GM10266 (cell line): ENCODE measurements around the gene CHST2.

Source experiments
- DNase-seq: peaks from one replicate; pipeline ENCODE4 v3.0.0; 2012; ENCODE audit errors: extremely low spot score
- CTCF ChIP-seq: IDR thresholded peaks from 2 replicates; pipeline ENCODE4 v1.5.1; 2012; ENCODE audit warnings: mild to moderate bottlenecking, low read depth; ENCODE audit not compliant: control insufficient read depth, insufficient read depth; ENCODE audit errors: missing control alignments

CHST2 gene

GRCh38 chr3:143100451-143100850 is 19.1 kb upstream of the CHST2 start:
- DNase-seq = no peak
- no peak for TF ChIP-seq CTCF

DNA sequence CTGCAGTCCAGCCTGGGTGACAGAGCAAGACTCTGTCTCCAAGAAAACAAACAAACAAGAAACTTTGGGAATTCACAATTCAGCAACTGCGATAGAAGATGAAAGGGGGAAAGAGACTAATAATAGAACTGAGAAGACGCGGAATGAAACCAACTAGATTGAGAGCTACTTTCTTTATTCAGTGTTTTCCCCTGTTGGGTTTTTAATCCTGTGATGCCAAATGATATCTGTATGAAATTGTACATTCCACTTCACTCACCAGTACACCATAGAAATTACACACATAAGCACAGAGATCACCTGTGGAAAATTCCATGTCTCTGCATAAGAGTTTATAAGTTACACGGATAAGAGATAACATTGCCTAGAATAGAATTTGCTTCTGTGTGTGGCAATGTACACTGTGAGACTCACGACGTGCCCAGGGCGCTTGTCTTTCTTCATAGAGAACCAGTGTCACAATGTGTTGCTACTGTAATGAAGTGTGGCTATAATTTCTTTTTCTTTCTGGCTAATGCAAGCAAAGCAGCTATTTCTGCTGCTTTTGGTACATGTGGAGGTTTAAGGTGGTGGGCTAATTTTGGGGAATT is 17.7 kb upstream of the CHST2 start:
- TF ChIP-seq CTCF = no peak
- DNase-seq = no peak

DNA sequence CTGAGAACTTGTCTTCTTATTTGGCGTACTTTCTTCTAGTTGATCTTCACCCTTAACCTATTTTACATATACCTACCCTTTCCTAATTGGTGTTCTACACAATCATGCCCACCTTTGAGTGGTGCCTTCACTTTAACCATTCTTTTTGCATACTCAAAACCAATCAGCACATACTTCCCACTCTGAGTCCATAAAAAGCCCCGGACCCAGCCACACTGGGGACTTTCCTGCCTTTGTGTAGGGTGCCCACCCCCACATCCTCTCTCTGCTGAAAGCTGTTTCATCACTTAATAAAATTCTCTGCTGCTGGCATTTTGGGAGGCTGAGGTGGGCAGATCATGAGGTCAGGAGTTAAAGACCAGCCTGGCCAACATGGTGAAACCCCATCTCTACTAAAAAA is 15.9 kb upstream of the CHST2 start:
- no peak for TF ChIP-seq CTCF
- DNase-seq = no peak

GRCh38 chr3:143105170-143105569 is 14.4 kb upstream of the CHST2 start:
- no peak for DNase-seq
- no peak for TF ChIP-seq CTCF

- TF ChIP-seq CTCF = no peak
- no peak for DNase-seq
These were observed 9.7 kb upstream of the CHST2 start for GRCh38 chr3:143109861-143110260.

DNA sequence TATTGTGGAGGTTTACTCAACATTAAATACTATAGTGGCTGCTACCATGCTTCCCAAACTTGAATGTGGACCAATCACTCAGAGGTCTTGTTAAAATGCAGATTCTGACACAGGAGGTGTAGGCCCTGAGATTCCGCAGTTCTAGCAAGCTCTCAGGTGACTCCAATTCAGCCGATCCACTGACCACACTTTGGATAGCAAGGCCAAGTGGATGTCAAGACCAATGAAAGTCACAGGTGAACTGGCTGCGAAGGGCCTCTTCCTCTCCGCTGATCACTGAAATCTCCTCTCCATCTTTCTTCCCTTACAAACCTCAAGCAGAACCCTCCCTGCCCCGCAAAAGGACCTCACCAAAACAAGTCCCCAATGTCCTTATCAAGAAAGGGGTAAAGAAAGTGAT is 9.2 kb upstream of the CHST2 start:
- TF ChIP-seq CTCF = no peak
- no peak for DNase-seq

- no peak for TF ChIP-seq CTCF
- DNase-seq = no peak
These were observed 952 bp upstream of the CHST2 start for GRCh38 chr3:143118630-143119008.
